Smooth muscle cell (in vitro differentiated cells): ENCODE results near the gene KCNMA1. TPM values are rescaled to one million over a fixed set of nuclear protein-coding genes. Genes with fewer than 3 reads are reported as not detected.

Experiments
- DNase-seq: peaks from one replicate; lab custom pipeline; 2025; ENCODE audit not compliant: unreplicated experiment; lab: John Stamatoyannopoulos, UW
- H2AFZ ChIP-seq: fragments of 200-600 bp; sonication (generic); 2 replicates; pipeline ENCODE4 v1.6.0; 2016; ENCODE audit warnings: antibody characterized with exemption, low read depth, mild to moderate bottlenecking
- H3F3A ChIP-seq: fragments of 200-600 bp; sonication (generic); 2 replicates; pipeline ENCODE4 v1.6.0; 2017; ENCODE audit warnings: antibody characterized with exemption, low read depth
- H3K27ac ChIP-seq: fragments of 200-600 bp; sonication (generic); 2 replicates; pipeline ENCODE4 v1.5.1; 2016; ENCODE audit warnings: low read depth, mild to moderate bottlenecking
- H3K27me3 ChIP-seq: fragments of 200-600 bp; sonication (generic); 2 replicates; pipeline ENCODE4 v1.6.1; 2016; ENCODE audit warnings: low read depth, mild to moderate bottlenecking
- H3K36me3 ChIP-seq: fragments of 200-600 bp; sonication (generic); 2 replicates; pipeline ENCODE4 v1.5.1; 2016; ENCODE audit warnings: low read depth
- H3K4me1 ChIP-seq: fragments of 200-600 bp; sonication (generic); 2 replicates; pipeline ENCODE4 v1.5.1; 2016; ENCODE audit warnings: low read depth
- H3K4me2 ChIP-seq: fragments of 200-600 bp; sonication (generic); 2 replicates; pipeline ENCODE4 v1.6.0; 2016; ENCODE audit warnings: mild to moderate bottlenecking
- H3K4me3 ChIP-seq: fragments of 200-600 bp; sonication (generic); 2 replicates; pipeline ENCODE4 v1.5.1; 2016; ENCODE audit warnings: mild to moderate bottlenecking
- H3K79me2 ChIP-seq: fragments of 200-600 bp; sonication (generic); 2 replicates; pipeline ENCODE4 v1.6.0; 2016; ENCODE audit warnings: low read depth, mild to moderate bottlenecking
- H3K9ac ChIP-seq: fragments of 200-600 bp; sonication (generic); 2 replicates; pipeline ENCODE4 v1.6.0; 2016; ENCODE audit warnings: low read depth
- H3K9me3 ChIP-seq: fragments of 200-600 bp; sonication (generic); replicated peaks from 2 replicates; pipeline ENCODE4 v1.5.1; 2016; ENCODE audit warnings: low read depth
- H4K20me1 ChIP-seq: fragments of 200-600 bp; sonication (generic); 2 replicates; pipeline ENCODE4 v1.6.0; 2016; ENCODE audit warnings: low read depth
- CTCF ChIP-seq: fragments of 200-600 bp; sonication (generic); IDR thresholded peaks from 2 replicates; pipeline ENCODE4 v1.5.1; 2017; ENCODE audit warnings: borderline replicate concordance, mild to moderate bottlenecking, antibody characterized with exemption; ENCODE audit not compliant: insufficient read depth, poor library complexity, severe bottlenecking
- WGBS: methylation state at CpG from one replicate; pipeline ENCODE4 v1.1.7; 2016; ENCODE audit warnings: low lambda C conversion rate; 5-methylcytosine and 5-hydroxymethylcytosine counted together
- polyA plus RNA-seq: library from polyadenylated mRNA; unstranded; fragments of >200 nt; fragmentation: Nextera tagmentation; extraction: Ambion mirVana; gene quantifications from 2 replicates; pipeline ENCODE4 v1.2.1, GENCODE V29; 2016
- total RNA-seq: library from RNA; depleted of rRNA; stranded (reverse); fragments of >200 nt; gene quantifications from 2 replicates; pipeline ENCODE4 v1.2.3, GENCODE V29; 2014

The KCNMA1 gene
- total and polyA plus RNA-seq, 2 experiments from 2014 or later, result 9.1 to 23.4 TPM

GRCh38 chr10:77283326-77283725 is 354.3 kb downstream of the KCNMA1 start:
- DNase-seq, result no peak
- Histone ChIP-seq H3K9ac (no peak overlapping the region), H3K27ac (no peak overlapping the region), H3K4me1 (peaks cover 14% of the 10 kb centered on the region), H3K9me3 (no peaks in the 10 kb centered on the region), H3K4me3 (no peak overlapping the region), H3K4me2 (peak overlapping the region; percentile 20), H3K79me2 (no peaks in the 10 kb centered on the region), H2AFZ (no peak overlapping the region), H4K20me1 (no peaks in the 10 kb centered on the region), H3K27me3 (no peaks in the 10 kb centered on the region), H3F3A (peaks cover 17% of the 10 kb centered on the region), H3K36me3 (no peaks in the 10 kb centered on the region)
- 23% methylated on average over 3 of the region's 3 CpGs for WGBS
- no peak for TF ChIP-seq CTCF

GRCh38 chr10:77282163-77282562 is 355.4 kb downstream of the KCNMA1 start:
- H3K4me3 ChIP-seq, result no peak overlapping the region
- H4K20me1 ChIP-seq, result no peaks in the 10 kb centered on the region
- peak overlapping the region; percentile 45 for H3K4me2 ChIP-seq
- no peak overlapping the region for H2AFZ ChIP-seq
- no peak for TF ChIP-seq CTCF
- H3F3A ChIP-seq, result peaks cover 7% of the 10 kb centered on the region
- H3K9me3 ChIP-seq, result no peaks in the 10 kb centered on the region
- 56% methylated on average over 2 of the region's 2 CpGs for WGBS
- no peaks in the 10 kb centered on the region for H3K79me2 ChIP-seq
- H3K9ac ChIP-seq, result no peak overlapping the region
- H3K27ac ChIP-seq, result no peak overlapping the region
- no peaks in the 10 kb centered on the region for H3K27me3 ChIP-seq
- H3K36me3 ChIP-seq, result no peaks in the 10 kb centered on the region
- H3K4me1 ChIP-seq, result peaks cover 8% of the 10 kb centered on the region
- no peak for DNase-seq

- no peaks in the 10 kb centered on the region for H3K36me3 ChIP-seq
- H3K27ac ChIP-seq, result peak overlapping the region; percentile 1
- no peak for TF ChIP-seq CTCF
- peaks cover 3% of the 10 kb centered on the region for H3K4me1 ChIP-seq
- H3K9me3 ChIP-seq, result no peaks in the 10 kb centered on the region
- H3F3A ChIP-seq, result peaks cover 7% of the 10 kb centered on the region
- 17% methylated on average over 4 of the region's 4 CpGs for WGBS
- no peaks in the 10 kb centered on the region for H4K20me1 ChIP-seq
- no peak for DNase-seq
- H3K4me3 ChIP-seq, result no peak overlapping the region
- H3K79me2 ChIP-seq, result no peaks in the 10 kb centered on the region
- H3K27me3 ChIP-seq, result no peaks in the 10 kb centered on the region
- peak overlapping the region; percentile 45 for H3K4me2 ChIP-seq
- H3K9ac ChIP-seq, result no peak overlapping the region
- no peak overlapping the region for H2AFZ ChIP-seq
These were observed 355.9 kb downstream of the KCNMA1 start for GRCh38 chr10:77281719-77282118.

GRCh38 chr10:77279207-77279606 is 358.4 kb downstream of the KCNMA1 start:
- H3K4me2 ChIP-seq, result no peak overlapping the region
- no peak for DNase-seq
- no peak overlapping the region for H2AFZ ChIP-seq
- H3K9ac ChIP-seq, result no peak overlapping the region
- WGBS, result 91% methylated on average over 4 of the region's 4 CpGs
- H4K20me1 ChIP-seq, result no peaks in the 10 kb centered on the region
- no peaks in the 10 kb centered on the region for H3K9me3 ChIP-seq
- H3K79me2 ChIP-seq, result no peaks in the 10 kb centered on the region
- no peak for TF ChIP-seq CTCF
- no peak overlapping the region for H3K4me3 ChIP-seq
- H3K36me3 ChIP-seq, result no peaks in the 10 kb centered on the region
- H3F3A ChIP-seq, result peaks cover 7% of the 10 kb centered on the region
- H3K27ac ChIP-seq, result no peak overlapping the region
- peaks cover 8% of the 10 kb centered on the region for H3K4me1 ChIP-seq
- no peaks in the 10 kb centered on the region for H3K27me3 ChIP-seq
